ENCODE measurements around the gene CDK5RAP1. TPM values are rescaled to one million over a fixed set of nuclear protein-coding genes. Genes with fewer than 3 reads are reported as not detected.

Gene CDK5RAP1
- total RNA-seq, 1 donor from 2014 or later = 25.3 TPM

- Mint-ChIP-seq H3K27me3 (ENCODE audit: unreplicated experiment) (peaks cover 26% of the 10 kb centered on the region), H3K9me3 (ENCODE audit: unreplicated experiment) (no peaks in the 10 kb centered on the region), H3K36me3 (ENCODE audit: unreplicated experiment) (no peaks in the 10 kb centered on the region), H3K4me1 (ENCODE audit: unreplicated experiment) (no peaks in the 10 kb centered on the region), H3K4me3 (ENCODE audit: unreplicated experiment) (no peak overlapping the region), H3K27ac (ENCODE audit: unreplicated experiment) (no peak overlapping the region)
- TF ChIP-seq, protein P1, sequence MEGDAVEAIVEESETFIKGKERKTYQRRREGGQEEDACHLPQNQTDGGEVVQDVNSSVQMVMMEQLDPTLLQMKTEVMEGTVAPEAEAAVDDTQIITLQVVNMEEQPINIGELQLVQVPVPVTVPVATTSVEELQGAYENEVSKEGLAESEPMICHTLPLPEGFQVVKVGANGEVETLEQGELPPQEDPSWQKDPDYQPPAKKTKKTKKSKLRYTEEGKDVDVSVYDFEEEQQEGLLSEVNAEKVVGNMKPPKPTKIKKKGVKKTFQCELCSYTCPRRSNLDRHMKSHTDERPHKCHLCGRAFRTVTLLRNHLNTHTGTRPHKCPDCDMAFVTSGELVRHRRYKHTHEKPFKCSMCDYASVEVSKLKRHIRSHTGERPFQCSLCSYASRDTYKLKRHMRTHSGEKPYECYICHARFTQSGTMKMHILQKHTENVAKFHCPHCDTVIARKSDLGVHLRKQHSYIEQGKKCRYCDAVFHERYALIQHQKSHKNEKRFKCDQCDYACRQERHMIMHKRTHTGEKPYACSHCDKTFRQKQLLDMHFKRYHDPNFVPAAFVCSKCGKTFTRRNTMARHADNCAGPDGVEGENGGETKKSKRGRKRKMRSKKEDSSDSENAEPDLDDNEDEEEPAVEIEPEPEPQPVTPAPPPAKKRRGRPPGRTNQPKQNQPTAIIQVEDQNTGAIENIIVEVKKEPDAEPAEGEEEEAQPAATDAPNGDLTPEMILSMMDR (IDR thresholded peaks at IDR 0.05) = no peak
- no peak for DNase-seq (ENCODE audit: extremely low spot score, unreplicated experiment)
Observed at GRCh38 chr20:33332905-33333456, 68.3 kb downstream of the CDK5RAP1 start.

DNA sequence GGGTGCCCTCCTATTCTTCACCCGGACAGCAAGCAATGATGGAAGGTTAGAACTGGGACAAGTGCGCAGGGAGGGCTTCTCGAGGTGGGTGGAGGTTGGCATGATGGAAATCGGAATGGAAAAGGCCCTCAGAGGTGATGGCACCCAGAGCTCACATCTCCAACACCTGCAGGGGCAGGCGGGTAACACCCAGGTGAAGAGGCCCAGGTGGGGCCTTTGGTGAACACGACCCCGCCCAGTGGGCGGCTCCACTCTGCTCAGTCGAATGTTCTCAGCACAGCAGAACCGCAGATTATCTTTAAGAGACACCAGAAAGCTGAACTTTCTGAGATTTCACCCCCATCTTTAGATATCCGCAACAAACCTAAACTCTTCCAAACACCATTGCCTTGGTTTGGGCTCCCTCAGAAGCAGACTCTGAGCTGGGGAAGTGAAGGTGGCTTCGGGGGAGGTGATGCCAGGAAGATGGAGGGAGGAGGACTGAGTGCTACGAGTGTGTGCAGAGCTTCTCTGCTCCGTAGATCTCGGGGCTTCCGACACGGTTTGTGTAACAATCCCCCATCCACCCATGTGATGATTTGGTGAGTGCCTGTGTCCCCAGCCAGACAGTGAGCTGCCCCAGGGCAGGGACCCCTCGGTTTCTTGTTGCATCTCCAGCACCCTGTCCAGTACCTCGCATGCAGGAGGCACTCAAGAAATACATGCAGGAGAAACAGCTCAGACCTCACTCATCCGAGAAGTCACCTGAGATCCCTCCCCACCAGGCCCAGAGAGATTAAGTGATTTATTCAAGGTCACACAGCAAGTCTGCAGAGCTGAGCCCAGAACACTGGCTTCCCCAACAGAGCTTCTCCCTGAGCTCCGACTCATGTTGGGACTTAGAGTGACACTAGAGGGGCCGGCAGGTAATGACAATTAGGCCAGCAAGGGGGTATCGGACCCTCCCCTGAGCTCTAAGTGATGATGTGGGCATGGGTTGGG is 72.9 kb downstream of the CDK5RAP1 start:
- no peak overlapping the region for H3K27ac Mint-ChIP-seq (ENCODE audit: unreplicated experiment)
- H3K27me3 Mint-ChIP-seq (ENCODE audit: unreplicated experiment) = peaks cover 26% of the 10 kb centered on the region
- no peak for DNase-seq (ENCODE audit: extremely low spot score, unreplicated experiment)

GRCh38 chr20:33325350-33325749 is 76.0 kb downstream of the CDK5RAP1 start:
- Mint-ChIP-seq H3K27me3 (ENCODE audit: unreplicated experiment) (peaks cover 38% of the 10 kb centered on the region), H3K4me3 (ENCODE audit: unreplicated experiment) (no peak overlapping the region), H3K9me3 (ENCODE audit: unreplicated experiment) (no peaks in the 10 kb centered on the region), H3K36me3 (ENCODE audit: unreplicated experiment) (no peaks in the 10 kb centered on the region), H3K4me1 (ENCODE audit: unreplicated experiment) (no peaks in the 10 kb centered on the region), H3K27ac (ENCODE audit: unreplicated experiment) (no peak overlapping the region)
- TF ChIP-seq, protein P1 (IDR thresholded peaks at IDR 0.05) = no peak
- no peak for DNase-seq (ENCODE audit: extremely low spot score, unreplicated experiment)

More for the DNA sequence above, 72.9 kb downstream of the CDK5RAP1 start:
- H3K4me3 Mint-ChIP-seq (ENCODE audit: unreplicated experiment) = no peak overlapping the region
- no peaks in the 10 kb centered on the region for H3K36me3 Mint-ChIP-seq (ENCODE audit: unreplicated experiment)
- no peaks in the 10 kb centered on the region for H3K4me1 Mint-ChIP-seq (ENCODE audit: unreplicated experiment)
- H3K9me3 Mint-ChIP-seq (ENCODE audit: unreplicated experiment) = no peaks in the 10 kb centered on the region
- TF ChIP-seq, protein P1 (IDR thresholded peaks at IDR 0.05) = no peak

GRCh38 chr20:33323236-33323635 is 78.1 kb downstream of the CDK5RAP1 start:
- H3K4me1 Mint-ChIP-seq (ENCODE audit: unreplicated experiment) = no peaks in the 10 kb centered on the region
- no peak for DNase-seq (ENCODE audit: extremely low spot score, unreplicated experiment)
- TF ChIP-seq, protein P1 (IDR thresholded peaks at IDR 0.05) = no peak
- no peak overlapping the region for H3K4me3 Mint-ChIP-seq (ENCODE audit: unreplicated experiment)
- no peaks in the 10 kb centered on the region for H3K9me3 Mint-ChIP-seq (ENCODE audit: unreplicated experiment)
- peaks cover 46% of the 10 kb centered on the region for H3K27me3 Mint-ChIP-seq (ENCODE audit: unreplicated experiment)
- no peaks in the 10 kb centered on the region for H3K36me3 Mint-ChIP-seq (ENCODE audit: unreplicated experiment)
- no peak overlapping the region for H3K27ac Mint-ChIP-seq (ENCODE audit: unreplicated experiment)

DNA sequence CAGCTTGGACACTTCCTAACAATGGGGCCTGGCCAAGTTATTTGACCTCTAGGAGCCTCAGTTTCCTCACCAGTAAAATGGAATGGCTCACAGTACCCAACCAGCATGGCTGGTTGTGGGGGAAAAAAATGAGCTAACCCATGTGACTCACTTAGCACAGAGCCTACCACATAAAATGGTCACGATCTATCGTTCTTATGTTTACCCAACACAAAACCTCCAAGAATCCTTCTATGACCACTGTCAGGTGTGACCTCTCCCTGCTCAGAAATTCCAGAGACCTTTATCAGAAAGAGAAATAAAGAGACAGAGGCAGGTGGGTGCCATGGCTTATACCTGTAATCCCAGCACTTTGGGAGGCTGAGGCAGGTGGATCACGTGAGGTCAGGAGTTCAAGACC is 78.9 kb downstream of the CDK5RAP1 start:
- Mint-ChIP-seq H3K36me3 (ENCODE audit: unreplicated experiment) (no peaks in the 10 kb centered on the region), H3K27me3 (ENCODE audit: unreplicated experiment) (peaks cover 48% of the 10 kb centered on the region), H3K9me3 (ENCODE audit: unreplicated experiment) (no peaks in the 10 kb centered on the region)

More for the DNA sequence above, 78.9 kb downstream of the CDK5RAP1 start:
- Mint-ChIP-seq H3K27ac (ENCODE audit: unreplicated experiment) (no peak overlapping the region), H3K4me1 (ENCODE audit: unreplicated experiment) (no peaks in the 10 kb centered on the region), H3K4me3 (ENCODE audit: unreplicated experiment) (no peak overlapping the region)
- DNase-seq (ENCODE audit: extremely low spot score, unreplicated experiment) = no peak
- TF ChIP-seq, protein P1 (IDR thresholded peaks at IDR 0.05) = no peak

Data from osteocyte (in vitro differentiated cells).